Right lobe of liver (tissue), 6 donors: ENCODE data around the gene DUSP12. TPM values are rescaled to one million over a fixed set of nuclear protein-coding genes. Genes with fewer than 3 reads are reported as not detected.
"Not testable (repeated sequence)": the region's sequence is repeated elsewhere in the genome, so short reads cannot be mapped to it uniquely, and the experiment has no call there.

Source experiments
- ATAC-seq, 4 donors: fragments of 200-7000 bp; cut with Tn5 transposase; one replicate each; pipeline ENCODE4 v1.9.1; 2020; ENCODE audit warnings: mild to moderate bottlenecking in 4 of 4, moderate library complexity in 4 of 4
- DNase-seq, 3 donors: peaks; one replicate each; pipeline ENCODE4 v3.0.0-alpha.2; 2020
- H3K27ac ChIP-seq, 3 donors: fragments of 200-600 bp; one replicate each; pipeline ENCODE4 v1.8.0; 2022
- H3K27me3 ChIP-seq, 2 donors: fragments of 200-600 bp; one replicate each; pipeline ENCODE4 v1.8.0; 2022
- H3K36me3 ChIP-seq, 4 donors: fragments of 200-600 bp; sonication (generic) in 1 of 4; one replicate each; pipeline versions ENCODE4 v1.5.1 to v1.8.0; 2017 to 2022; ENCODE audit warnings: control low read depth in 1 of 4
- H3K4me1 ChIP-seq, 4 donors: fragments of 200-600 bp; sonication (generic) in 1 of 4; one replicate each; pipeline versions ENCODE4 v1.5.1 to v1.8.0; 2017 to 2022; ENCODE audit warnings: control low read depth in 1 of 4
- H3K4me3 ChIP-seq, 3 donors: fragments of 200-600 bp; one replicate each; pipeline ENCODE4 v1.8.0; 2022
- H3K9me3 ChIP-seq, 4 donors: fragments of 200-600 bp; sonication (generic) in 1 of 4; one replicate each; pipeline versions ENCODE4 v1.5.1 to v1.8.0; 2017 to 2022; ENCODE audit warnings: control low read depth in 1 of 4
- CTCF ChIP-seq, 4 donors: fragments of 200-600 bp in 3 of 4; fragments of 450-650 bp in 1 of 4; IDR thresholded peaks; one replicate each; pipeline versions ENCODE4 v1.5.1 to v1.8.0; 2016 to 2022; ENCODE audit warnings: antibody characterized with exemption in 4 of 4, mild to moderate bottlenecking in 2 of 4
- POLR2A ChIP-seq: fragments of 450-650 bp; IDR thresholded peaks from one replicate; pipeline ENCODE4 v1.6.1; 2017; ENCODE audit warnings: antibody characterized with exemption, mild to moderate bottlenecking
- WGBS: methylation state at CpG from one replicate; pipeline ENCODE4 v1.1.6; 2018; ENCODE audit warnings: low coverage, low lambda C conversion rate; ENCODE audit not compliant: insufficient coverage; ENCODE audit errors: missing lambda C conversion rate; 5-methylcytosine and 5-hydroxymethylcytosine counted together
- intact Hi-C, 2 donors: fragments of 100-400 bp; cut with DNase I; formaldehyde crosslinking; loops; one replicate each; pipeline versions ENCODE4 v1.11.2 to v1.14.1; 2022
- total RNA-seq, 6 experiments: library from RNA; depleted of rRNA in 2 of 6; stranded (reverse); fragments of >200 nt in 2 of 6; fragmentation: NEBNext Ultra II Directional in 3 of 6; extraction: Animal tissue kit (Norgen Biotek cat#: 25700) in 3 of 6; gene quantifications; one replicate each; pipeline versions ENCODE4 v1.1.0 to v1.2.4, GENCODE V29; 2016 to 2023
- donor health status: DM: no; HTN: yes; CAD: no.
- donor health status: DM: no; HTN: no; CAD: no.
- donor health status: DM: no; HTN: no; CAD: no.
- donor health status: DM: no; HTN: yes; CAD: no.
- donor health status: DM: no; HTN: yes; CAD: no.

The DUSP12 gene
- total RNA-seq, 6 experiments from 2014 or later: 4.0 to 7.1 (median 4.7) TPM

- ATAC-seq (peak in 1 of 4 donors; percentile 12), DNase-seq (no peak)
- no peaks in the 10 kb centered on the region for H3K27me3 ChIP-seq
- H3K4me1 ChIP-seq: peaks cover 0 to 9% (median 0%) of the 10 kb centered on the region in 4 donors
- H3K4me3 ChIP-seq: no peak overlapping the region
- intact Hi-C loops: no loop called here
- no peaks in the 10 kb centered on the region for H3K36me3 ChIP-seq
- H3K27ac ChIP-seq: no peak overlapping the region
- no peaks in the 10 kb centered on the region for H3K9me3 ChIP-seq
- TF ChIP-seq CTCF (IDR thresholded peaks at IDR 0.05) (no peak), POLR2A (no peak)
- WGBS: 48% methylated on average over 8 of the region's 8 CpGs
Measured at GRCh38 chr1:161721738-161722343, 27.7 kb upstream of the DUSP12 start.

- ATAC-seq (no peak), DNase-seq (no peak)
- Histone ChIP-seq H3K36me3 (no peaks in the 10 kb centered on the region), H3K27me3 (no peaks in the 10 kb centered on the region), H3K27ac (no peak overlapping the region), H3K4me1 (peaks cover 0 to 13% (median 0%) of the 10 kb centered on the region in 4 donors), H3K4me3 (no peak overlapping the region), H3K9me3 (no peaks in the 10 kb centered on the region)
- WGBS: no CpG with 5 or more reads among the region's 1 CpG
- TF ChIP-seq POLR2A (no peak), CTCF (IDR thresholded peaks at IDR 0.05) (no peak)
- intact Hi-C loops: no loop called here
Measured at GRCh38 chr1:161722406-161722805, 27.2 kb upstream of the DUSP12 start.

- Histone ChIP-seq H3K27me3 (no peaks in the 10 kb centered on the region), H3K4me1 (peaks cover 0 to 13% (median 0%) of the 10 kb centered on the region in 4 donors), H3K27ac (no peak overlapping the region), H3K36me3 (no peaks in the 10 kb centered on the region), H3K9me3 (no peaks in the 10 kb centered on the region), H3K4me3 (no peak overlapping the region)
- no peak for ATAC-seq
- no peak for TF ChIP-seq CTCF (IDR thresholded peaks at IDR 0.05)
- TF ChIP-seq POLR2A: no peak
- intact Hi-C loops: no loop called here
- DNase-seq: no peak
- 82% methylated on average over 8 of the region's 8 CpGs for WGBS
Measured at GRCh38 chr1:161723459-161724141, 26.0 kb upstream of the DUSP12 start.

GRCh38 chr1:161725258-161725907, 24.2 kb upstream of the DUSP12 start:
- peaks cover 0 to 13% (median 0%) of the 10 kb centered on the region in 4 donors for H3K4me1 ChIP-seq
- H3K4me3 ChIP-seq: peak overlapping the region; percentile 48 to 79 (median 63)
- H3K9me3 ChIP-seq, DNase-seq, H3K36me3 ChIP-seq, H3K27me3 ChIP-seq, intact Hi-C loops, ATAC-seq: not testable (repeated sequence)
- H3K27ac ChIP-seq: peak overlapping the region; percentile 55 to 79 (median 66)
- 60% methylated on average over 9 of the region's 22 CpGs for WGBS
